ENCODE measurements around the gene GCNT1. TPM values are rescaled to one million over a fixed set of nuclear protein-coding genes. Genes with fewer than 3 reads are reported as not detected.

Gene GCNT1
- total RNA-seq (ENCODE audit: unreplicated experiment) = 33.7 TPM
- long read RNA-seq, full-length matches to known transcripts = 11 of 17 reads
- long read RNA-seq, partial matches to known transcripts = 1 of 17 reads
- long read RNA-seq, other reads (novel, unspliced or antisense) = 5 of 17 reads

DNA sequence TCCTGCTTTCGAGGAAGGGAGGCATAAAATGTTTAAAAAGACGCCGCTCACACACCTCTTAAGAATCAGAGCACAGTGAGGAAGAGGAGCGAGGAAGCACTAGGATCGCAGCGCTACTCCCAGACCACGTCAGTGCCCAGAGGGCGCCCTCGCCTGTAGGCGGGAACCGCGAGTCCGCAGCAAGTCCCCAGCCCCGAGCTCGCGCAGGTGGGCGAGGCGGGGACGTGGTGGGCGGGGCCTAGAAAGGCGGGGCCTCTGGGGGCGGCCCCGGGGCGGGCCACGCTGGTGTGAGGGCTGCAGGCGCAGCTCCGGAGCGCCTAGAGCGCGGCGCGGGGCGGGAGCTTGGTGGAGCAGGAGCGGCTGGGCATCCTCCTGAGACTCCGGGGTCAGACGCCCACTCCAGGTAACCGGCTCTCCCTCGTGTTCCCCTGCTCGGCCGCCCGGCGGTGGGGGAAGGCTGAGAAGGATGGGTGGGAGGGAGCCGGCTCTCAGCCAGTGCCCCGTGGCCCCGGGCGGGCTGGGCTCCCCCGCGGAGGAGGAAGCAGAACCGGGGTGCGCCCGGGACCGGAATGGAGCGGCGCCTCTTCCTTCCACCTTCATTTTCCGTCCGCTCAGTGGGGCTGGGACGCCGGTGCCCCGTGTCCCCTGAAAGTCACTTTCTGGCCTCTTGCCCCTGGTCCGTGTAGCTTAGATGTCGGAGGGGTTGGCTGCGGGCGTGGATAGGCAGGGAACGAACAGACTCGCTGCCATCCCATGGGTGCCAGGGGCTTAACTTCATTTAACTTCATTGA, at the start of gene GCNT1:
GCNT1 (plus strand) TSS at position 280 of the 791 bp plus-strand sequence. CDS start 43,200 bp downstream, outside the sequence.
- Mint-ChIP-seq H3K9me3 (ENCODE audit: unreplicated experiment) (no peaks in the 10 kb centered on the region), H3K4me1 (ENCODE audit: unreplicated experiment) (peaks cover 26% of the 10 kb centered on the region), H3K36me3 (ENCODE audit: low read depth, unreplicated experiment) (peaks cover 5% of the 10 kb centered on the region), H3K27me3 (ENCODE audit: unreplicated experiment) (peaks cover 8% of the 10 kb centered on the region), H3K27ac (ENCODE audit: unreplicated experiment) (peak within 1 kb of the TSS; percentile 75), H3K4me3 (ENCODE audit: unreplicated experiment) (peak within 1 kb of the TSS; percentile 94)
- TF ChIP-seq, protein P1, sequence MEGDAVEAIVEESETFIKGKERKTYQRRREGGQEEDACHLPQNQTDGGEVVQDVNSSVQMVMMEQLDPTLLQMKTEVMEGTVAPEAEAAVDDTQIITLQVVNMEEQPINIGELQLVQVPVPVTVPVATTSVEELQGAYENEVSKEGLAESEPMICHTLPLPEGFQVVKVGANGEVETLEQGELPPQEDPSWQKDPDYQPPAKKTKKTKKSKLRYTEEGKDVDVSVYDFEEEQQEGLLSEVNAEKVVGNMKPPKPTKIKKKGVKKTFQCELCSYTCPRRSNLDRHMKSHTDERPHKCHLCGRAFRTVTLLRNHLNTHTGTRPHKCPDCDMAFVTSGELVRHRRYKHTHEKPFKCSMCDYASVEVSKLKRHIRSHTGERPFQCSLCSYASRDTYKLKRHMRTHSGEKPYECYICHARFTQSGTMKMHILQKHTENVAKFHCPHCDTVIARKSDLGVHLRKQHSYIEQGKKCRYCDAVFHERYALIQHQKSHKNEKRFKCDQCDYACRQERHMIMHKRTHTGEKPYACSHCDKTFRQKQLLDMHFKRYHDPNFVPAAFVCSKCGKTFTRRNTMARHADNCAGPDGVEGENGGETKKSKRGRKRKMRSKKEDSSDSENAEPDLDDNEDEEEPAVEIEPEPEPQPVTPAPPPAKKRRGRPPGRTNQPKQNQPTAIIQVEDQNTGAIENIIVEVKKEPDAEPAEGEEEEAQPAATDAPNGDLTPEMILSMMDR (IDR thresholded peaks at IDR 0.05; ENCODE audit: unreplicated experiment) = no peak
- DNase-seq (ENCODE audit: low spot score) = peak; percentile 95

DNA sequence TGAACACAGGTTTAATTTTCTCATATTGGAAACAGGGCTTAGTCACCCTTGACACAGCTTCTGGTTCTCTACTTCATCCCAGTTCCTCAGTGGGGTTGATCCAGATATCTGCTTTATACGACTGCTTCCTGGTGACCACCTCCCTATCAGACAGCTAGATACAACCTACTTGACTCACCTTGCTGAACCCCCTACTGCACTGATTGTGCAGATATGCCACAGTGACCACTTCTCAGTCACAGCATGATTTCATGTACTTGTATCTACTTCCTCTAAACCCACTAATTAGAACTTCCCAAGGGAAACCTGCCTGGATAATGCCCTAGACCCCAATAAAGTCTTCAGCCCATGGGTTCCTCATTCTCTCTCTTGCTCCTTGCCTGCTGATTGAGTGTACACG, 46.3 kb upstream of the GCNT1 start:
- TF ChIP-seq, protein P1 (IDR thresholded peaks at IDR 0.05; ENCODE audit: unreplicated experiment) = no peak
- H3K4me3 Mint-ChIP-seq (ENCODE audit: unreplicated experiment) = no peak overlapping the region
- no peaks in the 10 kb centered on the region for H3K36me3 Mint-ChIP-seq (ENCODE audit: low read depth, unreplicated experiment)
- H3K27ac Mint-ChIP-seq (ENCODE audit: unreplicated experiment) = peak overlapping the region; percentile 6
- no peak for DNase-seq (ENCODE audit: low spot score)
- H3K27me3 Mint-ChIP-seq (ENCODE audit: unreplicated experiment) = no peaks in the 10 kb centered on the region
- no peaks in the 10 kb centered on the region for H3K9me3 Mint-ChIP-seq (ENCODE audit: unreplicated experiment)
- H3K4me1 Mint-ChIP-seq (ENCODE audit: unreplicated experiment) = peaks cover 20% of the 10 kb centered on the region

DNA sequence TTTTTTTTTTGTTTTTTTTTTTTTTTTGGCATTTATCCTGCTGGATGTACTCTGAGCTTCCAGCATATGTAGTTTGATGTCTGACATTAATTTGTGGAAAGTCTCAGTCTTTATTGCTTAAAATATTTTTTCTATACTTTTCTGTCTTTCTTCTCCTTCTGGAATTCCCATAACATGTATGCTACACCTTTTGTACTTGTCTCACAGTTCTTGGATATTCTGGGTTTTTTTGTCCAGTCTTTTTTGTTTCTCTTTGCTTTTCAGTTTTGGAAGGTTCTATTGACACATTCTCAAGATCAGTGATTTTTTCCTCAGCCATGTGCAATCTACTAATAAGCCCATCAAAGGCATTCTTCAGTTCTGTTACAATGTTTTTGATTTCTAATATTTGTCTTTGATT, 45.3 kb upstream of the GCNT1 start:
- Mint-ChIP-seq H3K4me1 (ENCODE audit: unreplicated experiment) (peaks cover 21% of the 10 kb centered on the region), H3K27ac (ENCODE audit: unreplicated experiment) (no peak overlapping the region), H3K27me3 (ENCODE audit: unreplicated experiment) (no peaks in the 10 kb centered on the region), H3K36me3 (ENCODE audit: low read depth, unreplicated experiment) (no peaks in the 10 kb centered on the region), H3K4me3 (ENCODE audit: unreplicated experiment) (no peak overlapping the region), H3K9me3 (ENCODE audit: unreplicated experiment) (no peaks in the 10 kb centered on the region)
- no peak for DNase-seq (ENCODE audit: low spot score)
- TF ChIP-seq, protein P1 (IDR thresholded peaks at IDR 0.05; ENCODE audit: unreplicated experiment) = no peak

DNA sequence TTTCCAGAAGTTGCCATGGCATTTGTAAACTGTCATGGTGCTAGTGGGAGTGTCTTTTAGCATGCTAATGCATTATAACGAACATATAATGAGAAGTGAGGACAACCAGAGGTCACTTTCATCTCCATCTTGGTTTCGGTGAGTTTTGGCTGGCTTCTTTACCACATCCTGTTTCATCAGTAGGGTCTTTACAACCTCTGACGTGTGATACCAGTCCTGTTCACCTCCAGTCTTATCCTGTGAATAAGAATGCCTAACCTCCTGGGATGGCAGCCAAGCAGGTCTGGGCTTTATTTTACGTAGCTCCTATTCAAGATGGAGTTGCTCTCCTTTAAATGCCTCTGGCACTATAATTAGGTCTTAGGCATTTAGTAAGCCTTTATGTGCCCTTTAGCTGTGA, 44.3 kb upstream of the GCNT1 start:
- Mint-ChIP-seq H3K27me3 (ENCODE audit: unreplicated experiment) (no peaks in the 10 kb centered on the region), H3K9me3 (ENCODE audit: unreplicated experiment) (no peaks in the 10 kb centered on the region), H3K36me3 (ENCODE audit: low read depth, unreplicated experiment) (no peaks in the 10 kb centered on the region), H3K4me3 (ENCODE audit: unreplicated experiment) (no peak overlapping the region), H3K27ac (ENCODE audit: unreplicated experiment) (no peak overlapping the region), H3K4me1 (ENCODE audit: unreplicated experiment) (peaks cover 21% of the 10 kb centered on the region)
- DNase-seq (ENCODE audit: low spot score) = no peak
- TF ChIP-seq, protein P1 (IDR thresholded peaks at IDR 0.05; ENCODE audit: unreplicated experiment) = no peak

DNA sequence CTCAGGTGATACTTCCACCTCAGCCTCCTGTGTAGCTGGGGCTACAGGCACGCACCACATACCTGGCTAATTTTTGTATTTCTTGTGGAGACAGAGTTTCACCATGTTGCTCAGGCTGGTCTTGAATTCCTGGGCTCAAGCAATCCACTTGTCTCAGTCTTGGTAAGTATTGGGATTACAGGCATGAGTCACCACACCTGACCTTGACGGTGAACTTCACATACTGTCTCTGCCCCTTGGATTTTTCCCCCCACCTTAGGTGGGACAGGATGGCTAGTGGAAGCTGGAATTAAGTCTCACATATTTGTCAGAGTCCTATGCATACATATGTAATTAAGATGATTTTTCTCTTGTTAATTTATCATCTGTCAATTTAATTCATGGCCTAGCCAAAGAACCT, 43.8 kb upstream of the GCNT1 start:
- peaks cover 21% of the 10 kb centered on the region for H3K4me1 Mint-ChIP-seq (ENCODE audit: unreplicated experiment)
- no peak overlapping the region for H3K4me3 Mint-ChIP-seq (ENCODE audit: unreplicated experiment)
- no peaks in the 10 kb centered on the region for H3K27me3 Mint-ChIP-seq (ENCODE audit: unreplicated experiment)
- no peaks in the 10 kb centered on the region for H3K36me3 Mint-ChIP-seq (ENCODE audit: low read depth, unreplicated experiment)
- no peak for DNase-seq (ENCODE audit: low spot score)
- TF ChIP-seq, protein P1 (IDR thresholded peaks at IDR 0.05; ENCODE audit: unreplicated experiment) = no peak
- no peak overlapping the region for H3K27ac Mint-ChIP-seq (ENCODE audit: unreplicated experiment)
- H3K9me3 Mint-ChIP-seq (ENCODE audit: unreplicated experiment) = no peaks in the 10 kb centered on the region
